ENCODE results near the gene OR10W1. TPM values are rescaled to one million over a fixed set of nuclear protein-coding genes. Genes with fewer than 3 reads are reported as not detected.

Gene OR10W1
- total and polyA plus RNA-seq, 2 donors (not counting 1 experiment from before 2014, with no cell fraction given): not detected

- H3K27ac ChIP-seq (ENCODE audit: insufficient read depth, low read length): no peak overlapping the region
- TF ChIP-seq CTCF (conservative IDR thresholded peaks at IDR 0.05 in 1 of 2, IDR thresholded peaks at IDR 0.05 in 1 of 2; ENCODE audit: low read depth in 1 of 2, low read length in 2 of 2) (no peak), EZH2 (IDR thresholded peaks at IDR 0.05; ENCODE audit: low read length, missing control alignments) (no peak)
Observed at GRCh38 chr11:58292017-58292416, 24.0 kb upstream of the OR10W1 start.

GRCh38 chr11:58289266-58289665, 21.2 kb upstream of the OR10W1 start:
- Histone ChIP-seq H3K9ac (ENCODE audit: insufficient read depth, low read length) (no peak overlapping the region), H3K4me3 (replicated peaks in 1 of 4; ENCODE audit: control extremely low read depth in 1 of 4, insufficient read depth in 1 of 4, low read depth in 3 of 4, low read length in 4 of 4) (no peak overlapping the region), H3K27me3 (ENCODE audit: control insufficient read depth, insufficient read depth, low read length) (no peaks in the 10 kb centered on the region), H3K79me2 (ENCODE audit: control insufficient read depth, insufficient read depth, low read length) (no peaks in the 10 kb centered on the region), H3K36me3 (ENCODE audit: control insufficient read depth, insufficient read depth, low read length) (no peaks in the 10 kb centered on the region), H2AFZ (ENCODE audit: low read length) (no peak overlapping the region), H3K4me1 (ENCODE audit: control insufficient read depth, extremely low read depth, insufficient read depth, low read length) (no peaks in the 10 kb centered on the region), H3K4me2 (ENCODE audit: extremely low read depth, insufficient read depth, low read length) (no peak overlapping the region), H3K27ac (ENCODE audit: insufficient read depth, low read length) (no peak overlapping the region), H3K9me3 (ENCODE audit: control insufficient read depth, insufficient read depth, low read depth, low read length) (no peaks in the 10 kb centered on the region), H4K20me1 (ENCODE audit: control insufficient read depth, extremely low read depth, insufficient read depth, low read length) (no peaks in the 10 kb centered on the region)
- TF ChIP-seq EZH2 (IDR thresholded peaks at IDR 0.05; ENCODE audit: low read length, missing control alignments) (no peak), CTCF (conservative IDR thresholded peaks at IDR 0.05 in 1 of 2, IDR thresholded peaks at IDR 0.05 in 1 of 2; ENCODE audit: low read depth in 1 of 2, low read length in 2 of 2) (no peak)
- DNase-seq (ENCODE audit: low read depth in 2 of 2): peak in 1 of 2 donors; percentile 2

More at GRCh38 chr11:58292017-58292416, 24.0 kb upstream of the OR10W1 start:
- Histone ChIP-seq H3K4me3 (replicated peaks in 1 of 4; ENCODE audit: control extremely low read depth in 1 of 4, insufficient read depth in 1 of 4, low read depth in 3 of 4, low read length in 4 of 4) (no peak overlapping the region), H3K4me2 (ENCODE audit: extremely low read depth, insufficient read depth, low read length) (no peak overlapping the region), H3K79me2 (ENCODE audit: control insufficient read depth, insufficient read depth, low read length) (no peaks in the 10 kb centered on the region), H3K4me1 (ENCODE audit: control insufficient read depth, extremely low read depth, insufficient read depth, low read length) (no peaks in the 10 kb centered on the region), H3K36me3 (ENCODE audit: control insufficient read depth, insufficient read depth, low read length) (no peaks in the 10 kb centered on the region), H3K9ac (ENCODE audit: insufficient read depth, low read length) (no peak overlapping the region), H2AFZ (ENCODE audit: low read length) (no peak overlapping the region), H3K9me3 (ENCODE audit: control insufficient read depth, insufficient read depth, low read depth, low read length) (no peaks in the 10 kb centered on the region), H3K27me3 (ENCODE audit: control insufficient read depth, insufficient read depth, low read length) (no peaks in the 10 kb centered on the region), H4K20me1 (ENCODE audit: control insufficient read depth, extremely low read depth, insufficient read depth, low read length) (no peaks in the 10 kb centered on the region)
- no peak for DNase-seq (ENCODE audit: low read depth in 2 of 2)

GRCh38 chr11:58286249-58286648, 18.2 kb upstream of the OR10W1 start:
- Histone ChIP-seq H3K4me3 (replicated peaks in 1 of 4; ENCODE audit: control extremely low read depth in 1 of 4, insufficient read depth in 1 of 4, low read depth in 3 of 4, low read length in 4 of 4) (no peak overlapping the region), H3K9me3 (ENCODE audit: control insufficient read depth, insufficient read depth, low read depth, low read length) (no peaks in the 10 kb centered on the region), H2AFZ (ENCODE audit: low read length) (no peak overlapping the region), H3K27me3 (ENCODE audit: control insufficient read depth, insufficient read depth, low read length) (no peaks in the 10 kb centered on the region), H3K4me1 (ENCODE audit: control insufficient read depth, extremely low read depth, insufficient read depth, low read length) (no peaks in the 10 kb centered on the region), H4K20me1 (ENCODE audit: control insufficient read depth, extremely low read depth, insufficient read depth, low read length) (no peaks in the 10 kb centered on the region), H3K79me2 (ENCODE audit: control insufficient read depth, insufficient read depth, low read length) (no peaks in the 10 kb centered on the region), H3K36me3 (ENCODE audit: control insufficient read depth, insufficient read depth, low read length) (no peaks in the 10 kb centered on the region), H3K27ac (ENCODE audit: insufficient read depth, low read length) (no peak overlapping the region), H3K4me2 (ENCODE audit: extremely low read depth, insufficient read depth, low read length) (no peak overlapping the region), H3K9ac (ENCODE audit: insufficient read depth, low read length) (no peak overlapping the region)
- no peak for TF ChIP-seq EZH2 (IDR thresholded peaks at IDR 0.05; ENCODE audit: low read length, missing control alignments)
- TF ChIP-seq CTCF (conservative IDR thresholded peaks at IDR 0.05 in 1 of 2, IDR thresholded peaks at IDR 0.05 in 1 of 2; ENCODE audit: low read depth in 1 of 2, low read length in 2 of 2): peak; percentile 41 to 84
- peak; percentile 9 to 37 for DNase-seq (ENCODE audit: low read depth in 2 of 2)
